COR-L47 (cell line): ENCODE results near the gene CIB2.

ENCODE experiments used
- DNase-seq: peaks from one replicate; lab custom pipeline; 2025; lab: John Stamatoyannopoulos, UW

The CIB2 gene

GRCh38 chr15:78083687-78084448 is 47.4 kb downstream of the CIB2 start:
- DNase-seq = no peak

GRCh38 chr15:78083186-78083585 is 48.1 kb downstream of the CIB2 start:
- DNase-seq = no peak

GRCh38 chr15:78082743-78083110 is 48.5 kb downstream of the CIB2 start:
- no peak for DNase-seq

- no peak for DNase-seq
Measured at GRCh38 chr15:78082106-78082742, 49.0 kb downstream of the CIB2 start.

- no peak for DNase-seq
Measured at GRCh38 chr15:78080088-78080460, 51.2 kb downstream of the CIB2 start.

GRCh38 chr15:78079298-78080087 is 51.8 kb downstream of the CIB2 start:
- DNase-seq = no peak

- DNase-seq = no peak
Measured at GRCh38 chr15:78077871-78078210, 53.4 kb downstream of the CIB2 start.

- DNase-seq = peak; percentile 55
Measured at GRCh38 chr15:78077053-78077870, 54.0 kb downstream of the CIB2 start, which contains the start of gene TBC1D2B. Gene TBC1D2B, minus strand, starts transcription at chr15:78077711. Its CDS starts 59 bp downstream, at chr15:78077652.

- no peak for DNase-seq
Measured at GRCh38 chr15:78076231-78077052, 54.8 kb downstream of the CIB2 start.

- peak; percentile 23 for DNase-seq
Measured at GRCh38 chr15:78075490-78076230, 55.6 kb downstream of the CIB2 start.

- no peak for DNase-seq
Measured at GRCh38 chr15:78073046-78073787, 58.0 kb downstream of the CIB2 start.

- no peak for DNase-seq
Measured at GRCh38 chr15:78072080-78072892, 59.0 kb downstream of the CIB2 start.

GRCh38 chr15:78071383-78071782 is 59.9 kb downstream of the CIB2 start:
- no peak for DNase-seq

- DNase-seq = no peak
Measured at GRCh38 chr15:78070049-78070700, 61.1 kb downstream of the CIB2 start.

- no peak for DNase-seq
Measured at GRCh38 chr15:78069462-78070029, 61.7 kb downstream of the CIB2 start.

GRCh38 chr15:78069052-78069414 is 62.2 kb downstream of the CIB2 start:
- DNase-seq = no peak

- no peak for DNase-seq
Measured at GRCh38 chr15:78067328-78068228, 63.7 kb downstream of the CIB2 start.
